ENCODE measurements around the gene WASF2. TPM values are rescaled to one million over a fixed set of nuclear protein-coding genes. Genes with fewer than 3 reads are reported as not detected.

The WASF2 gene
- total and polyA plus RNA-seq, 2 experiments from 2014 or later, result 32.7 to 53.4 TPM

GRCh38 chr1:27381969-27382762 lies 107.8 kb downstream of the WASF2 start:
- H3K36me3 ChIP-seq, result no peaks in the 10 kb centered on the region
- H3K4me1 ChIP-seq (ENCODE audit: low read depth), result no peaks in the 10 kb centered on the region
- H3K27me3 ChIP-seq, result peaks cover 15% of the 10 kb centered on the region
- no peak for DNase-seq (ENCODE audit: low read depth in 1 of 2, low spot score in 1 of 2)
- H3K4me3 ChIP-seq, result no peak overlapping the region
- TF ChIP-seq CTCF (IDR thresholded peaks at IDR 0.05; ENCODE audit: low read depth, low read length), result no peak
- no peaks in the 10 kb centered on the region for H3K9me3 ChIP-seq (ENCODE audit: low read depth)
- no peak overlapping the region for H3K27ac ChIP-seq

GRCh38 chr1:27380766-27381733 lies 108.9 kb downstream of the WASF2 start:
- no peak overlapping the region for H3K27ac ChIP-seq
- TF ChIP-seq CTCF (IDR thresholded peaks at IDR 0.05; ENCODE audit: low read depth, low read length), result no peak
- no peaks in the 10 kb centered on the region for H3K36me3 ChIP-seq
- H3K4me1 ChIP-seq (ENCODE audit: low read depth), result no peaks in the 10 kb centered on the region
- no peak for DNase-seq (ENCODE audit: low read depth in 1 of 2, low spot score in 1 of 2)
- peaks cover 15% of the 10 kb centered on the region for H3K27me3 ChIP-seq
- H3K4me3 ChIP-seq, result no peak overlapping the region
- no peaks in the 10 kb centered on the region for H3K9me3 ChIP-seq (ENCODE audit: low read depth)

GRCh38 chr1:27380224-27380623 lies 109.7 kb downstream of the WASF2 start:
- H3K4me3 ChIP-seq, result no peak overlapping the region
- no peaks in the 10 kb centered on the region for H3K36me3 ChIP-seq
- no peaks in the 10 kb centered on the region for H3K9me3 ChIP-seq (ENCODE audit: low read depth)
- DNase-seq (ENCODE audit: low read depth in 1 of 2, low spot score in 1 of 2), result no peak
- no peak for TF ChIP-seq CTCF (IDR thresholded peaks at IDR 0.05; ENCODE audit: low read depth, low read length)
- H3K27me3 ChIP-seq, result peaks cover 15% of the 10 kb centered on the region
- no peak overlapping the region for H3K27ac ChIP-seq
- H3K4me1 ChIP-seq (ENCODE audit: low read depth), result no peaks in the 10 kb centered on the region

GRCh38 chr1:27379564-27380122 lies 110.3 kb downstream of the WASF2 start:
- no peak for DNase-seq (ENCODE audit: low read depth in 1 of 2, low spot score in 1 of 2)
- Histone ChIP-seq H3K9me3 (ENCODE audit: low read depth) (no peaks in the 10 kb centered on the region), H3K4me3 (no peak overlapping the region), H3K27ac (no peak overlapping the region), H3K27me3 (peaks cover 15% of the 10 kb centered on the region), H3K4me1 (ENCODE audit: low read depth) (no peaks in the 10 kb centered on the region), H3K36me3 (no peaks in the 10 kb centered on the region)
- TF ChIP-seq CTCF (IDR thresholded peaks at IDR 0.05; ENCODE audit: low read depth, low read length), result no peak

GRCh38 chr1:27377760-27378495 lies 112.0 kb downstream of the WASF2 start:
- Histone ChIP-seq H3K27me3 (peaks cover 6% of the 10 kb centered on the region), H3K36me3 (no peaks in the 10 kb centered on the region), H3K9me3 (ENCODE audit: low read depth) (no peaks in the 10 kb centered on the region), H3K27ac (no peak overlapping the region), H3K4me3 (no peak overlapping the region), H3K4me1 (ENCODE audit: low read depth) (no peaks in the 10 kb centered on the region)
- no peak for DNase-seq (ENCODE audit: low read depth in 1 of 2, low spot score in 1 of 2)
- no peak for TF ChIP-seq CTCF (IDR thresholded peaks at IDR 0.05; ENCODE audit: low read depth, low read length)
